HG03558 (cell line): Measurements from ENCODE around the gene DROSHA.
"Not testable (repeated sequence)": the region's sequence is repeated elsewhere in the genome, so short reads cannot be mapped to it uniquely, and the experiment has no call there.

Experiments
- ATAC-seq: cut with Tn5 transposase; IDR thresholded peaks from one replicate; pipeline ENCODE4 v1.9.1; 2021; ENCODE audit warnings: moderate number of reproducible peaks; ENCODE audit not compliant: unreplicated experiment; ENCODE audit errors: extremely low read depth

The DROSHA gene

DNA sequence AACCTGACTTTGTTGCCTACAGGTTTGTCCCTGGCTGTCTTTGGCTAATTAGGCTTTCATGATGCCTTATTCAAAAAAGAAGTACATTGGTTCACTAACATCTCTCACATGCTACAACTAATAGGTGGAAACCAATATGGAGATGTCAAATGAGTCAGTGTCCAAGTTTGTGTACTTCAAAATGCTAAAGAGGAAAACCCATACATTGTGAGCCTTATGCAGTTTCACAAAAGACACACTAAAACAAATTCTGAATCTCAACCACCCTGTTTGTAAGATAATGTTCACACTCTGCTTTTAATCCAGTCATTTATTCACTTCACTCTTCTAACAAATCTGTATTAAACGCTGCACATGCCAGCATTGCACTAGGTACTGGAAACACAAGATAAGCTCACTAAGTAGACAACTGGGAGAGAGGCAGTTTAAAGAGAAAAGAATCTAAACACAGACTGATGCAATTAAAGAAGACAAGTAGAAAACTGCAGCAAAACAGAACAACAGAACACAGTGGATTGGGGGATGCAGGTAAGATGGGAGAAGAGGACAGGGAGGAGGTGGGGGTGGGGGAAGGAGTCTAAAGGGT is 104.1 kb downstream of the DROSHA start:
- ATAC-seq = no peak

- ATAC-seq = no peak
Observed at GRCh38 chr5:31427013-31427723, 104.7 kb downstream of the DROSHA start.

DNA sequence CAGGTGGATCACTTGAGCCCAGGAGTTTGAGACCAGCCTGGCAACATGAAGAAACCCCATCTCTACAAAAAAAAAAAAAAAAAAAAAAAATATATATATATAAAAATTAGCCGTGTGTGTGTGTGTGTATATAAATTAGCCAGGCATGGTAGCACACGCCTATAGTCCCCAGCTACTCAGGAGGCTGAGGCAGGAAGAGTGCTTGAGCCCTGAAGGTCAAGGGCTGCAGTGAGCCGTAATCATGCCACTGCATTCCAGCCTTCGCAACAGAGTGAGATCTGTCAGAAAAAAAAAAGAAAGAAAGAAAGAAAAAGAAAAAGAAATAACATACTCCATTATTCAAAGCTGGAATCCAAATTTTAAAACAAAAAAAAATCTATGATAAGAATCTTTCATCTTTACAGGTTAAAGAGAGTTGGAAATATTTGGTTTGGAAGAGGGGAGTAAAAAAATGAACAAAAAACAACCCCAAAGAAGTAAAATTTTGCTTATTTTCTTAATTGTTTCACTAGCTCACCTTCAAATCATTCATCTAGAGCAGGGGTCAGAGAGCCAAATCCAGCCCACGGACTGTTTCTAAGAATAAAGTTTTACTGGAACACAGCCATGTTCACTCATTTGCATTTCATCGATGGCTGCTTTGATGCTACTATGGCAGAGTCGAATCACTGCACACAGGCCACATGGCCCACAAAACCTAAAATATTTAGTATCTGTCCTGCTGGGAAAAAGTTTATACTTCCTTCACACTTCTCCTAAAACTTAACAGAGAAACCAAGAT is 109.9 kb downstream of the DROSHA start:
- no peak for ATAC-seq

DNA sequence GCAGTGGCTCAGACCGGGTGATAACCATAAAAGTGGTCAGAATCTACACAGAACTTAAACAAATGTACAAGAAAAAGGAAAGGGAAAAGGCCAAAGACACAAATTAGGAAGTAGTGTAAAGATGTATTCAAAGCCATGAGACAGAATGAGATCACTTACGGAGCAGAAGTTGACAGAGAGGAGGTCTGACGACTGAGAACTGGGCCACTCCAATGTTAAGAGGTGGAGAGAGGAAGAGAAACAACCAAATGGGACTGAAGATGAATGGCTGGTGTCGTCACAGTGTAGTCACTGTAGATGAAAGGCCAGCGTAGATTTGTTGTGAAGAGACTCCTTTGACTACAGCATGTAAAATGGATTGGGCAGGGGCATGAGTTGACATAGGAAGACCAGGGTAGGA is 114.4 kb downstream of the DROSHA start:
- ATAC-seq = no peak

DNA sequence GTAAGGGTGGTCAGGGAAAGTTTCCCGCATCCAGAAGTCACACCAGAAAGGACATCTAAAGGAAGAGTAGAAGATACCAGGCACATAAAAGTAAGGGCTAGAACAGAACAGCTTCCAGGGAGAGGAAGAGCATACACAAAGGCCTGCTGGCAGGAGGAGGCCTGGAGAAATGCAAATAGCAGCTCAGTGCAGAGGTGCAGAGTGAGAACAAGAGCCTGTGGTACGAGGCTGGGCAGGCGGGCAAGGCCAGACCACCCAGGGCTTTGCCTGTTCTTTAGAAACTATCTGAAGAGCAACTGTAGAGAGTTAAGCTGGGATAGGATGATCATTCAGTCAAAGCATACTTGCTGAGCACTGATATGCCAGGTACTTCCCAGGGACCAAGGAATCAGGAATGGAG is 115.3 kb downstream of the DROSHA start:
- ATAC-seq = no peak

DNA sequence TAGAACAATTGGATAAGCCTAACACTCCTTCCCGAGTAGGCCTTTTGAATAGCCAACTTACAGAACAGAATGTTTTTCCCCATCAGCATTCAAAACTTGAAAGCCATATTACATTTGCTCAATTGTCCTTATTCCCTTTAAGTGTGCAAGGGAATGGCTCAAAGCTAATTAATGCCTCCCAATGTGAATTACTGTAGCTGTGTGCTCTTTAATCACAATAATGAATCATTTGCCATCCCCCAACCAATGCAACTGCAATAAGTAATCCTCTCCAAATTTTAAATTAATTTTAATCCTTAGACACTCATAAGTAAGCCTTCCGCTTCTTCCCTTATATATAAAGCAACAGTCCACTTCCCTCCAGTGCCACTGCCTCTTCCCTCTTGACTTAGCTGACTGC is 115.9 kb downstream of the DROSHA start:
- ATAC-seq = no peak

DNA sequence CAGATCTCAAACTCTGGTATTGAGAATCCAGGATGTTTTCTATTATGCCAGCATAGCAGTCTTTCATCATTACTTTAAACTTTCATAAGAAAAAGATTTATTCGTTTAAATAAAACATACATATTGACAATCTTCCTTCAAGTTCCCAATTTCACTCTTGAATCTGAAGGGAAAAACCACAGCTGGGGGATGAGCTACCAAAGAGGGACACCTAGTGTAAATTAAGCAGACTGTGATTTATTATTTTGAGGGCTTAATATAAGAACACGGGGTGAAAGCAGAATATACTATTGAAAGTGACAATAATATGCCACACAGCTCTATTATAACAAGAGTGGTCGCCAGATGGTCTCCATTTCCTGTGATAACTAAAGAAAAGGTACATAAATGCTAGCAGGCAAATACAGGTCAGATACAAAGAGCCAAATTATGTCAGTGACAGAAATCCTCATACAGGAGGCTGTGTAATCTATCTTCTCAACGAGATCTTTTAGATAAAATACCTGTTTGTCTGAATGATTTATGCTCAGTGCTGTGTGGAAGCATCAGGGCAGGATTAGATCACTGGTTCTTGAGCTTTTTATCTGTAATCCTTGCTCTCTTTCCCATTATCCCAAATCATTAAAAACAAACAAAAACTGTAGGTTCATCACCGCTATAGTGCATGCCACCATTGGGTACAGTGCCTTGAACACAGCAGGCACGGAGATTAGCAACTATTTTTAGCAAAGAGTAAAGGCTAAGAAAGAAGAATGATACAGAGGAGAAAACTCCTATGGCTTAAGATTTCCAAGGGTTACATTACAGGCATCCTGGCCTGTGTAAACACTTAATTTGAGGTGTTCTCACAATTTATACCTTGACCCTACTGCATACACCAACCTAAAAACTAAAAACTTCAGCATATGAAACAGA is 116.6 kb downstream of the DROSHA start:
- ATAC-seq = no peak

DNA sequence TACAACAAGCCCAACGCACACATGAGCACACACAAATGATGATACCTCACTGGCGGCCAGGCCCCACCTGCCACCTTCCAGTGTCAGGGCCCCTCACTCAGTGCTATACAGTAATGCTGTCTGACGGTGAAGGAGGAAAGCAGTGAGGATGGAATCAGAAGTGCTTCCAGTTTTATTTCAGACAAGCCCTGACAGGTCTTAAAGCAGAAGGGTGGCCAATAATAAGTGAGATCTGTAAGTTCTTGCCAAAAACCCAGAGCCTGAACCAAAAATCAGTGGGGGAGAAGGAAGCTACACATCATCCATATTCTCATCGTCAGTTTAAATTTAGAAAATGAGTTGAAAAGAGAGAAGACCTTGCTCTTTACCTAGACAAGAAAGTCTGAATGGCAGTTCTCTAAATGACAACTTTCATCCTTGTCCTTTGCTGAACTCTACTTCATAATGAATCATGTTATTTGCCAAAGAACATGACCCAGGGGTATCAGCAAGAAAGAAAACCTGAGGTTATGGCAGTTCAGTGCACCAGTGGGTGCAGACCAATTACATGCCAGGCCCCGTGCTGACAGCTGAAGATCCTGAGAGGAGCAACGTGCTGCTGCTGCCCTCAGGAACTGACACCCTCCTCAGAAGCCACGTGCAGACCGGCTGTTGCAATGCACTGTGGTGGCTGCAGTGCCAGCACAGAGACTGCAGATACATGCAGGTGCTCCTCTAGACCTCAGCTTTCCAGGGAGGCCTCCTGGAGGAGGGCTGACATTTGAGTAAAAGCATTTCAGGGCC is 118.7 kb downstream of the DROSHA start:
- ATAC-seq = no peak

DNA sequence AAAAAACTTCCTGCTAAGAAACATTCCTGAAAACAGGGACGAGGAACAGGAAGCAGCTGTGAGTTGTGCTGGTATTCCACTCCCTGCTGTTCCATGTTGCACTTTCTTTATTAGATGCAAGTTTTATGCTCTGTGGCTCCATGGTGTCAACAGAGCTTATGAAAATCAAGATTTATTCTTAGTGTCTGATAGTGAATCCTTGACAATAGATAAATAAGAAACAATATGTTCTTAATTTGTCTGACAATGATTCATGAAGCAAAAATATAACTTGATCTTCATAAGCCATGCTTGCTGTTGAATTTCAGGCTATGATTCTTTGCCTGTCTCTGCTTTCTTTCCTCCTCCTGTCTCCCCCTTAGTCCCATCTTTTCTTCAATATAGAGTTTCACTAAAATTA is 119.6 kb downstream of the DROSHA start:
- ATAC-seq = no peak

DNA sequence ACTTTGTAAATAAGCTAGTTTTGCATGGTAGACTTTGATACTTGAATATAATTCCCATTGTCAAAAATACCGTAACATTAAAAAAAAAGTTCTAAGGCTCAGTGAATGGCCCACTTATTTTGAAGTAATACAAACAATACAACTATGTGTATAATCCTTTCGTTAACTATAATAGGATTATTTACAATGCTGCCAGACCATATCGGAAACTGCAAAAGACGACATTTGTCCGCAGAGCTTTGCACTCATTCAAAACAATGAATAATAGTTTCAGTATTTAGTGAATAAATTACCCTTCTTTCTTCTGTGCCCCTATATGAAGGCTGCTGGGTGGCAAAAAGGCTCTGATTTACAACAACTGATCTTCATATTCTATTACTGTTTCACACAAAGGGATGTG is 121.8 kb downstream of the DROSHA start:
- ATAC-seq = no peak

DNA sequence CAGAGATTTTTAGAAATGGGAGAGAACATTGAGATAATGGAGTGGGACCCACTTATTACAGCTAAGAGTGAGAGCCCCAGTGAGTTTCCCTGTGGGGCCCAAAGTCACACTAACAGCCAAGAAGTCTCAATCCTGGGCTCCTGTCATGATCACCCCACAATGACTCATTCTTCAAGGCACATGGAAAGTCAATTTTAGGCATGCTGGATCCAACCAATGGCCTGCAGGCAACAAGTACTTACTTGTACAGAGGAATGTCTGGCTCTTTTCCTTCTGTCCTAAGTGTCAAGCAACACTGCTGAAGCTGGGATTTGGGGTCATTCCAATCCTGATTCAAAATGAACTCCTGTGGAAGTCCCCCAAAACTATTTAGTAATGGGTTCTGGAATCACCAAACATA is 123.1 kb downstream of the DROSHA start:
- no peak for ATAC-seq

GRCh38 chr5:31407921-31408693 is 123.8 kb downstream of the DROSHA start:
- ATAC-seq = no peak

DNA sequence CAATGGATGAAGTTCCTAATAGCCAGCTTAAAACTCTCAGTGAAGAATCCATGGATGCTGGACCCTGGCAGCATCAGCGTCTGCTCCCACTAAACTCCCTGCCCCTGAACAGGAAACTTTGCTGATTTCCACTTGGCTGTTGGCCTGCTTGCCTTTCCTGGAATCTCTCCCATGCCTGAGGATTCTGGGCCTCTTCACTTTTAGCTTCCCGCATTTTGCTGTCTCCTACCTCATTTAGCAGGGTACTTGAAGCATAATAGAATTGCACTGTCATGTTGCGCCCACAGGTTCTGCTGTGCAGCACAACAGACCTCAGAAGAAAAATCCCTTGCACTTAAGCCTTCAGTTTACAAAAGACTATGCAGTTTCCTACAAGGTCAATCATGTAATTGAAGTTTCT is 127.6 kb downstream of the DROSHA start:
- ATAC-seq = no peak

GRCh38 chr5:31401691-31402090 is 130.2 kb downstream of the DROSHA start:
- ATAC-seq = no peak

DNA sequence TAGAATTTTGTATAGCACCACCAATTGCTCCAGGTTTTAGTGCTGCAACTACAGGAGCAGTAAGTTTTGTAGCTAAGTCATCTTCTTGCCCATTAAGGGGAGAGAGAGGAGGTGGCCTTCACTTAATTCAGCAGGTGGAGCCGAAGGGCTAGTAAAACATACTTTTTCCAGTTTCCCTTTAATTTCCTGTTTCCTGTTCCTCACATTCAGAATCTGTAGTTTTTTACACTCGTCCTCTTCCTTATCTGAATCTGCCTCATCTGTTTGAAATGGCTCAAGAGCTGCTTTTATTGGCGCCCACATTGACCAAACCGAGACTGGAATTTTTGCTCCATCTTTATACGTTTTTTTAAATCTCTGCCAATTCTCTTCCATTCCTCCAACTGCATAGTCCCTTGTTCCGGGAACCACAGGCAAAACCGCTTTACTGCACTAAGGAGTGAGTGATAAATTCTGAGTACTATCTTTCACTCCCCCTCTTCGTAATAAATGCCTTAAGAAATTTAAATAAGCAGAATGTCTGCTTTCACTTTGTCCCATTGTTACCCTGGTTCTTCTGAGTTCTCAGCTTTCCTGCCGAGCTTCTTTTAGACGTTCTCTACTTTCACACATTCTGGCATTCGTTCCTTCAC is 133.9 kb downstream of the DROSHA start:
- ATAC-seq = no peak

DNA sequence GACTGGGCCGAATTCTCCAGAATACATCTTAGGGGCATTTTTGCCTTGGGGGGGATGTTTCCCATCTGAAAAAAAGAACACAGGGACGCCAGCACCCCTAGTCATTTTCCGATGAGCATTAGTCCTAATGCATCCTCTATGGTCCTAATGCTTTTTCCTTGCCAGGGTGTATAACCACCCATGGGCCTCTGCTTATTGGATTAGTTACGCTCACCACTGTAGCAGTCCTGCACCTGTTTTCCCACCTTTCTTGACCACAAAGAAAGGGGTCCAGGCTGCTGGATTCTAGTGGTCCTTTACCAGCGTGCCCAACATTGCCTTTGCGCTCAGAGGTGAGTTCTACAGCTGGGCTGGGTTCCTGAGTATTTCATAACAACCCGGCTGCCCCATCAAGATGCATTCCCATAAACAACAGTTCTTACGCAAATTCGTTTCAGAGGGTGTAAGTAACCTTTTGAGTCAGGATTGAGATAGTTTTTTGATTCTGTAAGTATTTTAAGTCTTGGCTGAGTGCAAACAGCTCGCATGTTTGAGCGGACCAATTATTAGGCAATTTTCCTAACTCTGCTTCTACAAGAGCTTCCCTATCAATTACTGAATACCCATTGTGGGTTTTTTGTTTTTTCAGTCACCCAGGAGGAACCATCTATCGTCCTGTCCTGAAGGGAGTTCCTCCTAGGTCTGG is 135.1 kb downstream of the DROSHA start:
- no peak for ATAC-seq

DNA sequence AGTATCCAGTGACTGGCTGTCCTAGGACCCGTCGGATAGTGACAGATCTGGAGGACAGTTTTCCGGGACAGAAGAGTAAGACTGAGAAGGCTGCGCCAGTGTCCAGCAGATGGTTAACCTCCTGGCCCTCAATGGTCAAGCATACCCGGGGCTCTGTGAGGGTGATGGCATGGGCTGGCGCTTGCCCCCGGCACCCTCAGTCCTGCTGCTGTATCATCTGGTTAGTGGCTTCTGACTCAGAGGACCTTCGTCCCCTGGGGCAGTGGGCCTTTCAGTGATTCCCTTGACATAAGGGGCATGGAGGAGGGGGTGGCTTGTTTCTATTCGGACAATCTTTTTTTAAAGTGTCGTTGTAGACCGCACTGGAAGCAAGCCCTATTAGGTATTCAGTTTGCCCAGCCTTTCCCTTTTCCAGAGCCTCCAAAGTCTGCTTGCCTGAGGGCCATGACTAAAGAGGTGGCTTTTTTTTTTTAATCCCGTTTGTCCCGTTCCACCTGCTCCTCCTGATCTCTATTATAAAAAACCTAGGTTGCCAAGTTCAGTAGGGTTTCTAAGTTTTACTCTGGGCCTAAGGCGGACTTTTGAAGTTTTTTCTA is 136.3 kb downstream of the DROSHA start:
- ATAC-seq = not testable (repeated sequence)

DNA sequence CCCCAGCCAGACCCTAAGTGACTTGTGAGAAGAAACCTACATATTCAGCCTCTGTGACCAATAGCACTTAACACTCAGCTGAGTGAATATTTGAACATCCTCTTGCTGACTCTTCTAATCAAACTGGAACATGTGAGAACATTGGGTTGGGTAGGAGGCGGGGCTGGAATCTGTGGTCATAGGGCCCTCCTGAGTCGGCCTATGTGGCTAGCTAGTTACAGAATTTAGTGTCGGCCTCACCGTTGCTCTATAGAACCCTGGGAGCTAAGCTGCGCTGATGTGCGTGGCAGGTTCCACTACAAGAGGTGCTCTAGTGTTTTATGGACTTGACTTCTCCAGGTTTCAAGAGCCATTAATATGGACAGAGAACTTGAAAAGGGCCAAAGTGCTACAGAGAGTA is 138.8 kb downstream of the DROSHA start:
- no peak for ATAC-seq
